HEK293 (cell line): ENCODE data around the gene CRY1.
A peak's percentile ranks its signal among the peaks of the same experiment; 100 is the strongest.
"Not testable (repeated sequence)": the region's sequence is repeated elsewhere in the genome, so short reads cannot be mapped to it uniquely, and the experiment has no call there.

Experiments used
- CTCF ChIA-PET: fragments of 350-600 bp; formaldehyde crosslinking; extraction: SDS; loops from one replicate; lab custom pipeline; 2021; ENCODE audit warnings: antibody characterized with exemption; lab: Yijun Ruan, JAX
- POLR2A ChIA-PET: fragments of 300-600 bp; formaldehyde crosslinking; extraction: SDS; loops from one replicate; lab custom pipeline; 2020; ENCODE audit warnings: antibody characterized with exemption, inconsistent platforms; lab: Yijun Ruan, JAX
- H3K27ac ChIP-seq: fragments of 200-500 bp; sonication (Bioruptor generic); 2 replicates; pipeline ENCODE4 v1.5.1; 2014; ENCODE audit warnings: low read depth, low read length, control low read depth, inconsistent platforms; ENCODE audit errors: extremely low read depth
- H3K36me3 ChIP-seq, 2 experiments: fragments of 200-500 bp in 1 of 2; sonication (Bioruptor generic) in 1 of 2; 1 replicate in 1 of 2; 2 replicates in 1 of 2; pipeline ENCODE4 v1.5.1; 2014 to 2017; ENCODE audit warnings: inconsistent platforms in 2 of 2, low read length in 2 of 2; ENCODE audit not compliant: control insufficient read depth in 2 of 2, insufficient read depth in 1 of 2
- H3K4me1 ChIP-seq: fragments of 200-500 bp; sonication (Bioruptor generic); 2 replicates; pipeline ENCODE4 v1.5.1; 2014; ENCODE audit warnings: mild to moderate bottlenecking, low read length, inconsistent platforms; ENCODE audit not compliant: control insufficient read depth, insufficient read depth
- H3K4me3 ChIP-seq: 2 replicates; pipeline ENCODE4 v1.5.1; 2011; ENCODE audit warnings: low read depth, mild to moderate bottlenecking, control low read depth, low read length, moderate library complexity
- H3K9me3 ChIP-seq: fragments of 200-500 bp; sonication (Bioruptor generic); 2 replicates; pipeline ENCODE4 v1.5.1; 2014; ENCODE audit warnings: low read depth, low read length, inconsistent platforms; ENCODE audit not compliant: control insufficient read depth, insufficient read depth
- GLIS1 ChIP-seq: fragments of 450-650 bp; formaldehyde crosslinking; IDR thresholded peaks from 2 replicates; pipeline ENCODE4 v1.5.1; 2016; ENCODE audit warnings: missing biosample characterization, missing genetic modification characterization
- KLF8 ChIP-seq: fragments of 450-650 bp; formaldehyde crosslinking; IDR thresholded peaks from 2 replicates; pipeline ENCODE4 v1.5.1; 2016; ENCODE audit warnings: missing biosample characterization, missing genetic modification characterization
- OSR2 ChIP-seq: fragments of 450-650 bp; formaldehyde crosslinking; IDR thresholded peaks from 2 replicates; pipeline ENCODE4 v1.5.1; 2016; ENCODE audit warnings: missing biosample characterization, missing genetic modification characterization
- OVOL3 ChIP-seq: fragments of 450-650 bp; formaldehyde crosslinking; IDR thresholded peaks from 2 replicates; pipeline ENCODE4 v1.5.1; 2016; ENCODE audit warnings: missing biosample characterization, missing genetic modification characterization
- SALL2 ChIP-seq: fragments of 450-650 bp; formaldehyde crosslinking; IDR thresholded peaks from 2 replicates; pipeline ENCODE4 v1.5.0; 2017; ENCODE audit warnings: missing biosample characterization, mild to moderate bottlenecking, missing genetic modification characterization, borderline replicate concordance
- SCRT2 ChIP-seq: fragments of 450-650 bp; formaldehyde crosslinking; IDR thresholded peaks from 2 replicates; pipeline ENCODE4 v1.5.1; 2016; ENCODE audit warnings: missing biosample characterization, missing genetic modification characterization
- WT1 ChIP-seq: fragments of 450-650 bp; formaldehyde crosslinking; IDR thresholded peaks from 2 replicates; pipeline ENCODE4 v1.5.1; 2016; ENCODE audit warnings: missing biosample characterization, missing genetic modification characterization
- ZBTB17 ChIP-seq: fragments of 450-650 bp; formaldehyde crosslinking; IDR thresholded peaks from 2 replicates; pipeline ENCODE4 v1.5.1; 2016; ENCODE audit warnings: missing biosample characterization, missing genetic modification characterization
- ZNF362 ChIP-seq: fragments of 450-650 bp; formaldehyde crosslinking; IDR thresholded peaks from 2 replicates; pipeline ENCODE4 v1.5.1; 2016; ENCODE audit warnings: missing biosample characterization, missing genetic modification characterization
- ZNF366 ChIP-seq: fragments of 450-650 bp; formaldehyde crosslinking; conservative IDR thresholded peaks from 2 replicates; pipeline ENCODE4 v1.5.1; 2016; ENCODE audit warnings: missing biosample characterization, missing genetic modification characterization
- ZNF580 ChIP-seq: fragments of 450-650 bp; formaldehyde crosslinking; IDR thresholded peaks from 2 replicates; pipeline ENCODE4 v1.5.1; 2016; ENCODE audit warnings: missing biosample characterization, missing genetic modification characterization
- ZNF585B ChIP-seq: fragments of 450-650 bp; formaldehyde crosslinking; IDR thresholded peaks from 2 replicates; pipeline ENCODE4 v1.5.1; 2016; ENCODE audit warnings: missing biosample characterization, missing genetic modification characterization
- ZNF596 ChIP-seq: fragments of 450-650 bp; IDR thresholded peaks from 2 replicates; pipeline ENCODE4 v1.5.0; 2018; ENCODE audit warnings: missing biosample characterization, mild to moderate bottlenecking, missing genetic modification characterization, moderate library complexity
- ZNF629 ChIP-seq: fragments of 450-650 bp; formaldehyde crosslinking; IDR thresholded peaks from 2 replicates; pipeline ENCODE4 v1.5.1; 2017; ENCODE audit warnings: missing biosample characterization, missing genetic modification characterization
- ZNF776 ChIP-seq: fragments of 450-650 bp; formaldehyde crosslinking; IDR thresholded peaks from 2 replicates; pipeline ENCODE4 v1.5.0; 2017; ENCODE audit warnings: missing biosample characterization, missing genetic modification characterization, borderline replicate concordance
- ZNF843 ChIP-seq: fragments of 450-650 bp; formaldehyde crosslinking; IDR thresholded peaks from 2 replicates; pipeline ENCODE4 v1.5.1; 2016; ENCODE audit warnings: missing biosample characterization, missing genetic modification characterization
- TF ChIP-seq, protein P1 (sequence below): fragments of 450-650 bp; formaldehyde crosslinking; IDR thresholded peaks from 2 replicates; pipeline ENCODE4 v1.5.1; 2016; ENCODE audit warnings: missing biosample characterization, missing genetic modification characterization
- TF ChIP-seq, protein P2 (sequence below): fragments of 450-650 bp; formaldehyde crosslinking; IDR thresholded peaks from 2 replicates; pipeline ENCODE4 v1.5.1; 2017; ENCODE audit warnings: missing biosample characterization, missing genetic modification characterization
- TF ChIP-seq, protein P3 (sequence below): fragments of 450-650 bp; formaldehyde crosslinking; IDR thresholded peaks from 2 replicates; pipeline ENCODE4 v1.5.1; 2017; ENCODE audit warnings: missing biosample characterization, missing genetic modification characterization

The CRY1 gene

DNA sequence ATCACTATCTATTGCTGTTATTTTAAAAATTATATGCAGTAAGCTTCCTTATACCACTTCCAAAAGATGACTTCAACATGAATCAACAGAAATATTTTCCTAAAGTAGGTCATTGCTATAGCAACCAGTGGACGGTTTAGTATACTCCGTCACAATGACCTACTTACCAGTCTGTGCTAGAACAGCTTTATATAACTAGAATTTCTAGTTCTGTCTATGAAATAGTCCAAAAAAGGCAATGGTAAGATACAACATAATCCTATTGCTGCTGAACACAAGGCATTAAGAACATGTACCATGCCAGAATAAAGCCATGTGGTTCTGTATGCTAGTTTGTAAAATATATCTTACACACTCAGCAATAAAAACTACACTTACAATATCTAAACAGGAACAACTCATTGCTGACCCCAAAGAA is 65.7 kb downstream of the CRY1 start:
- POLR2A ChIA-PET: no interaction called here
- Histone ChIP-seq H3K9me3 (no peaks in the 10 kb centered on the region), H3K36me3 (no peaks in the 10 kb centered on the region), H3K4me1 (peaks cover 14% of the 10 kb centered on the region), H3K27ac (no peak overlapping the region), H3K4me3 (no peak overlapping the region)
- CTCF ChIA-PET: no interaction called here
- TF ChIP-seq ZNF629 (tag by site-specific recombination) (peak; percentile 61; the same call in 1 of the 2 replicates), SCRT2 (tag by site-specific recombination) (peak; percentile 59), ZNF362 (tag by site-specific recombination) (no peak), ZNF776 (tag by site-specific recombination) (no peak), ZNF585B (tag by site-specific recombination) (no peak)
- TF ChIP-seq, protein P1, sequence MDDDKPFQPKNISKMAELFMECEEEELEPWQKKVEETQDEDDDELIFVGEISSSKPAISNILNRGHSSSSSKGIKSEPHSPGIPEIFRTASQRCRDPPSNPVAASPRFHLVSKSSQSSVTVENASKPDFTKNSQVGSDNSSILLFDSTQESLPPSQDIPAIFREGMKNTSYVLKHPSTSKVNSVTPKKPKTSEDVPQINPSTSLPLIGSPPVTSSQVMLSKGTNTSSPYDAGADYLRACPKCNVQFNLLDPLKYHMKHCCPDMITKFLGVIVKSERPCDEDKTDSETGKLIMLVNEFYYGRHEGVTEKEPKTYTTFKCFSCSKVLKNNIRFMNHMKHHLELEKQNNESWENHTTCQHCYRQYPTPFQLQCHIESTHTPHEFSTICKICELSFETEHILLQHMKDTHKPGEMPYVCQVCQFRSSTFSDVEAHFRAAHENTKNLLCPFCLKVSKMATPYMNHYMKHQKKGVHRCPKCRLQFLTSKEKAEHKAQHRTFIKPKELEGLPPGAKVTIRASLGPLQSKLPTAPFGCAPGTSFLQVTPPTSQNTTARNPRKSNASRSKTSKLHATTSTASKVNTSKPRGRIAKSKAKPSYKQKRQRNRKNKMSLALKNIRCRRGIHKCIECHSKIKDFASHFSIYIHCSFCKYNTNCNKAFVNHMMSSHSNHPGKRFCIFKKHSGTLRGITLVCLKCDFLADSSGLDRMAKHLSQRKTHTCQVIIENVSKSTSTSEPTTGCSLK (tag by site-specific recombination): no peak
- TF ChIP-seq, protein P2, sequence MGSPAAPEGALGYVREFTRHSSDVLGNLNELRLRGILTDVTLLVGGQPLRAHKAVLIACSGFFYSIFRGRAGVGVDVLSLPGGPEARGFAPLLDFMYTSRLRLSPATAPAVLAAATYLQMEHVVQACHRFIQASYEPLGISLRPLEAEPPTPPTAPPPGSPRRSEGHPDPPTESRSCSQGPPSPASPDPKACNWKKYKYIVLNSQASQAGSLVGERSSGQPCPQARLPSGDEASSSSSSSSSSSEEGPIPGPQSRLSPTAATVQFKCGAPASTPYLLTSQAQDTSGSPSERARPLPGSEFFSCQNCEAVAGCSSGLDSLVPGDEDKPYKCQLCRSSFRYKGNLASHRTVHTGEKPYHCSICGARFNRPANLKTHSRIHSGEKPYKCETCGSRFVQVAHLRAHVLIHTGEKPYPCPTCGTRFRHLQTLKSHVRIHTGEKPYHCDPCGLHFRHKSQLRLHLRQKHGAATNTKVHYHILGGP: no peak
- TF ChIP-seq, protein P3, sequence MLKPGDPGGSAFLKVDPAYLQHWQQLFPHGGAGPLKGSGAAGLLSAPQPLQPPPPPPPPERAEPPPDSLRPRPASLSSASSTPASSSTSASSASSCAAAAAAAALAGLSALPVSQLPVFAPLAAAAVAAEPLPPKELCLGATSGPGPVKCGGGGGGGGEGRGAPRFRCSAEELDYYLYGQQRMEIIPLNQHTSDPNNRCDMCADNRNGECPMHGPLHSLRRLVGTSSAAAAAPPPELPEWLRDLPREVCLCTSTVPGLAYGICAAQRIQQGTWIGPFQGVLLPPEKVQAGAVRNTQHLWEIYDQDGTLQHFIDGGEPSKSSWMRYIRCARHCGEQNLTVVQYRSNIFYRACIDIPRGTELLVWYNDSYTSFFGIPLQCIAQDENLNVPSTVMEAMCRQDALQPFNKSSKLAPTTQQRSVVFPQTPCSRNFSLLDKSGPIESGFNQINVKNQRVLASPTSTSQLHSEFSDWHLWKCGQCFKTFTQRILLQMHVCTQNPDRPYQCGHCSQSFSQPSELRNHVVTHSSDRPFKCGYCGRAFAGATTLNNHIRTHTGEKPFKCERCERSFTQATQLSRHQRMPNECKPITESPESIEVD (tag by site-specific recombination): peak; percentile 56
- TF ChIP-seq, all 188 proteins: peak for 3

GRCh38 chr12:107026806-107027635 is 66.3 kb downstream of the CRY1 start:
- peaks cover 14% of the 10 kb centered on the region for H3K4me1 ChIP-seq
- no peaks in the 10 kb centered on the region for H3K9me3 ChIP-seq
- H3K27ac ChIP-seq: no peak overlapping the region
- ChIA-PET CTCF (no interaction called here), POLR2A (no interaction called here)
- no peak overlapping the region for H3K4me3 ChIP-seq
- TF ChIP-seq SALL2 (no peak), KLF8 (no peak), ZNF366 (0 out of 2 replicates have a peak, but pooled peaks have one; percentile 34), ZNF596 (tag by site-specific recombination) (no peak), ZNF362 (tag by site-specific recombination) (0 out of 2 replicates have a peak, but pooled peaks have one; percentile 5)
- no peaks in the 10 kb centered on the region for H3K36me3 ChIP-seq

GRCh38 chr12:107026356-107026755 is 67.0 kb downstream of the CRY1 start:
- H3K36me3 ChIP-seq, H3K27ac ChIP-seq, POLR2A ChIA-PET, H3K4me3 ChIP-seq, H3K9me3 ChIP-seq: not testable (repeated sequence)
- H3K4me1 ChIP-seq: peaks cover 14% of the 10 kb centered on the region
- CTCF ChIA-PET: interaction anchor here (1.4 kb wide), 1 partner anchor 13 kb away, joined by 3 read pairs; no protein-coding TSS in a partner anchor
- peak; percentile 88 for TF ChIP-seq ZNF843 (tag by site-specific recombination)
- TF ChIP-seq OVOL3: peak; percentile 74; the same call in 1 of the 2 replicates
- peak; percentile 90 for TF ChIP-seq GLIS1 (tag by site-specific recombination)
- peak; percentile 92 for TF ChIP-seq WT1 (tag by site-specific recombination)
- TF ChIP-seq, protein P3 (tag by site-specific recombination): peak; percentile 81
- TF ChIP-seq ZNF366: peak; percentile 49
- TF ChIP-seq ZNF580 (tag by site-specific recombination): 0 out of 2 replicates have a peak, but pooled peaks have one; percentile 53
- TF ChIP-seq ZBTB17: peak; percentile 56
- TF ChIP-seq KLF8: 0 out of 2 replicates have a peak, but pooled peaks have one; percentile 57
- peak; percentile 91 for TF ChIP-seq OSR2
